Stimulated activated CD8-positive, alpha-beta memory T cell treated with anti-CD3 and anti-CD28 coated beads, Interleukin-15, amount 100 ng/mL, for 24 hours (primary cell): Measurements from ENCODE around the gene HSD17B8.

Experiments
- DNase-seq: peaks from one replicate; pipeline ENCODE4 v3.0.0-alpha.2; 2020; ENCODE audit warnings: low read depth

Gene HSD17B8

DNA sequence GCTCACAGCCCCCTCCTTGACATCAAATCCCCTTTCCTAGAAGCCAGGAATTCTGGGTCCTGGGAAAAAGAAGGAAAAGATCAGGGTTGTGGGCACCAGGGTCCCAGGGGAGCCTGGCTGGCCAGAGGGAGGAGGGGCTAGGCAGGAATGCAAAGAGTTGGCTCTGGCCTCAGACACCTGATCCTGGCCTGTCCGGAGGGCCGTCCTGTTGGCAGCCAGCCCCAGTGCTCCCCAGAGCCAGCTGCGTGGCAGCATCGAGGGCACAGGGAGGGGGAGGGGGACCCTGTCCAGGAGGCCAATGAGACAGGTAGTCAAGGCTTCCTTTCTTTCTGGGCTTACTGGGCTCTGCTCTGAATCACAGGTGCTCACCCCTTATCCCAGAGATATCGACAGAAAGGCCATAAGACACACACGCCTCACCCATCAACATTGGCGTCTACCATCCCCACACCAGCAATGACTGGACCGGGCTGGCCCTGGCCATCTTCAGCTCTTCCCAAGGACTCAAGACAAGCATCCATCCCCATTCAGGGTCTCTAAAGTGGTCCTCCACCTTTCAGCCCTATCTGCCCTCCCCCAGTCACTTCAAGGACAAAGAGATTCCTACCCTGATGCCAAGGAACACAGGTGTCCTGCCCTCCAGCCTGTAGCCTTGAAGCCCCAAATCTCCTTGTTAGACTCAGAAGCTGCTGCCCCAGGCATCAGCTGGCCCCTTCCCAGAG is 12.9 kb upstream of the HSD17B8 start:
- DNase-seq = no peak

DNA sequence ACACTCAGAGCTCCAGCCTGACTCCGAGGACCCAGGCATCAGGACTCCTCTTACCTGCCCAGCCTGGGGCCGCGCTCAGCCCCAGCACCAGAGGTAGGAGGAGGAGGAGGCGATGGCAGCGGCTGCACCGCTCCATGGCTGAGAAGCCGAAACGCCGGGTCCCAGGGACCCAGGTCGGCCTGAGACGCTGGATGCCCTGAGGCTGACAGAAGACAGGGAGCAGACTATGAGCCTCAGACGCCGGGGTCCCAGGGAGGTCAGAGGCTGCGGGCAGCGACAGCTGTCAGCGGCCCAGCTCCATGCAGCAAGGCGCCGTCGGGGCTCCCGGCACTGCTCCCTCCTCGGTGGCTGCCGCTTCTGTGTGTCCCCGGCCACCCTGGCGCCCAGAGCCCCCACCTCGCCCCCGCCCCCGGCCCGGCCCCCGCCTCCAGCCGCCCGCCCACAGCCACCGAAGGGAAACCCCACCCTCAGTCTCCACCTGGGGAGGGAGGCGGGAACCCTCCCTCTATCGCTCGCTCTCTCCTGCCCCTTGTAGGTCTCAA is 12.3 kb upstream of the HSD17B8 start, which contains the start of gene COL11A2:
TSS of gene COL11A2 (minus strand) at position 363 of the 542 bp plus-strand sequence. CDS start at position 136, 227 bp downstream.
- DNase-seq = no peak

DNA sequence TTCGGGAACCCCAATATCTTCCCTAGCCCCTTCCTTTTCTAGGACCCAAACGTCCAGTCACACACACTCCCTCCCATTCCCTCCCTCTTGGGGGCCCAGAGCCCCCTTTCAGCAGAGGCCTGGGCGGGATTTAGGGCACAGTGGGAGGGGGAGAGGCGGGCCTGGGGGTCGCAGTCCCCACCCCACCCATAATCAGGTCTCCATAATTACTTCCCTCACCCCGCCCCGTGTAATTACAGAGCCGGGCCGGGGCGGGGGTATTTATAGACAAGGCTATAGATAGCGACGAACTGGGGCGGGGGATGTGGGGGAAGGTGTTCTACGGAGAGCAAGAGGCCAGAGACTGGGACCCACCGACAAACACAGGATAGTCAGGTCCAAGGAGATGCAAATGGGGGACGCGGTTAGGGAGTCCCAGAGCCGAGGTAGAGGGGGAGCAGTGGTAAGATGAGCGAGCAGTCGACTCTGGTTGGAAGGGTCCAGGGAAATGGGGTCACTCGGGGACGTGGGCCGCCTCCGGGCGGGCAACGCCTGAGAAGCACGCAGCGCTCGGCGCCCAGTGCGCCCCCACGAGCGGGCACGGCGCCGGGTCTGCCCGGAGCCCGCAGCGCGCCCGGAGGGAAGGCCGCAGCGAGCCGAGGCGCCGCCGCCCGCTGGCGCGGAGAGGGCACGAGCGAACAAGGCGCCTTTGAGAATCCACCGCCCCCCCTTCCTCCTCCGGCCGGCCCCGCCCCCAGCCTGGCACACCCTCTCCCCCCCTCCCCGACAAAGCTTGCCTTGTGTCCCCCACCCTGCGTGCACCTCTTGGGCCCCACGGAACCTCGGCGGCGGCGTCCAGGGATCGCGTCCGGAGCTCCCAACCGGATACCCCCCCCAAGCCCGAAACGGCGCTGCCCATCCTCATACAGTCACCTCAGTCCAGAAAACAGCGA is 11.5 kb upstream of the HSD17B8 start:
- no peak for DNase-seq

DNA sequence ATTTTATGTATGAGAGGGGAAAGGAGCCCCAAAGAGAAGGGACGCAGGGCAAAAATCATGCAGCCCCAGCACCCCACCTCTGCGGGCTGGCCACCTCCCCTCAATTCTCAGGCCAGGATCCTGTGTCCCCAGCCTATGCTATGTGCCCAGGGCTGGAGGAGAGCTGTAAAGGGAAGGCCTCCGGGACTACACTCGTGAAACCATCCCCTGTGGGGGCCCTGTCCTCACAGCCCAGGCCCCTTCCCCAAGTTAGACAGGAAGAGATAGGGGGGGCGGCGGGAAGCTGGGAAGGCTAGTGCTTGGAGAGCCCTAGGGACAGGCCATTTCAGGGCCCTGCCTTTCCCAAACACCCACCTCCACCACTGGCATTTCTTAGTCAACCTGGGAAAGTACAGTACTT is 10.8 kb upstream of the HSD17B8 start:
- no peak for DNase-seq

DNA sequence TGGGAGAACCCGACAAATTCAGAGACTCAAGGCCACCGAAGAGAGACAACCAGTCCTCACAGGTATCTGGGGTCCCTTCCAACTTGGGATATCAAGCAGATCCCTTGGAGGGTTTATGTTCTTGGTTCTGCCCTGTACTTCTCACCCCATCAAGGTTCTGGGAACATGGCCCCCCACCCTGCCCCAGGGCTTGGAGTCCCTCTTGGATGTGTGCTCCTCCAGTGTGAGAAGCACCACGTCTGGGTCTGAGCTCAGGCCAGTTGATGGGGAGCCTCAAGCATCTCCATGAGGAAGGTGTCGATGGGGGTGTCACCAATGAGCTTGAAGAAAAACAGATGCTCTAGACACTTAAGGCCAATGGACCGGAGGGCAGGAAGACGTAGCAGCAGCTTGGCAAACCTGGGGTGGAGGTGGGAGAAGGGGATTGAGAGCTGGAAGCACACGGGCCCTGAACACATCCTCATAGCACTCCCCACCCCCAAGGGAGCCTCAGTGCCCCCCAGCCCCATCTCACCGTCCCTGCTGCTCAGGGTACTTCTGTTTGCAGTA is 9.9 kb upstream of the HSD17B8 start:
- DNase-seq = no peak

DNA sequence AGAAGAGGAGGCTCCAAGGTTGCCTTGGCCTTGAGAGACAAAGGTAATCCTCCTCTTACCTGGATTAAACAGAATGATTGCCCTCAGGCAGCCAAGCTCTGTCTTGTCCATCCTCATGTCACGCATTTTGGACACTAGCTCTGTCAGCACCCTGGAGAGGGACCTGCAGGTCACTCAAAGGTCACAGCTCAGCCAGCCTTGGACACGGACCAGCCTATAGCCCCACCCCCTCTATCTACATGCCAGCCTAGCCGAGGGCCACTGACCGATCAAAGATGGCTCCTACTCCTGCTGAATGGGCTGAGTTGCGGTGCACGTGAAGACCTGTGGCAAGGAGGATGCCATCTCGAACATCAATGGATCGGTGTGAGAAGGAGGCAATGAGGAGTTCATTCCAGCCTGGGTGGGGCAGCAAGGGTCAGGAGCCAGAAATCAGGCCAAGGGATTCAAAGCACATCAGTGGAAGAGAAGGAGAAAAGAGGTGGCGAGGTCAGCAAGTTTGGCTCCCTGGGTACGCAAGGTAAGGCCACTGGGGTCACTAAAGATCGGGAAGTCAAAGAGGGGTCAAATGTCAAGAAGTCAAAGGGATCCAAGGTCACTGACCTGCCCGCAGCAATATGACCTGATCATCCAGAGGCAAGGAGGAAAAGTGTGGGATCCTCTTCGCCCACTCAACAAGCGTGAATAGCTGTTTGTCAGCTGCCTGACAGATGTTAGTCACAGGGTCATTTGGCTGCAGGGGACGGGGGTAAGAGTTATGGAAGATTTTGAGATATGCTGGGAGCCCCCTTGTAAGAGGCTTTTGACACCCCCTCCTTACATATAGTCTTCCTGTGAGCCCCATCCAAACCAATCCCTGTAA is 8.9 kb upstream of the HSD17B8 start:
- DNase-seq = no peak

DNA sequence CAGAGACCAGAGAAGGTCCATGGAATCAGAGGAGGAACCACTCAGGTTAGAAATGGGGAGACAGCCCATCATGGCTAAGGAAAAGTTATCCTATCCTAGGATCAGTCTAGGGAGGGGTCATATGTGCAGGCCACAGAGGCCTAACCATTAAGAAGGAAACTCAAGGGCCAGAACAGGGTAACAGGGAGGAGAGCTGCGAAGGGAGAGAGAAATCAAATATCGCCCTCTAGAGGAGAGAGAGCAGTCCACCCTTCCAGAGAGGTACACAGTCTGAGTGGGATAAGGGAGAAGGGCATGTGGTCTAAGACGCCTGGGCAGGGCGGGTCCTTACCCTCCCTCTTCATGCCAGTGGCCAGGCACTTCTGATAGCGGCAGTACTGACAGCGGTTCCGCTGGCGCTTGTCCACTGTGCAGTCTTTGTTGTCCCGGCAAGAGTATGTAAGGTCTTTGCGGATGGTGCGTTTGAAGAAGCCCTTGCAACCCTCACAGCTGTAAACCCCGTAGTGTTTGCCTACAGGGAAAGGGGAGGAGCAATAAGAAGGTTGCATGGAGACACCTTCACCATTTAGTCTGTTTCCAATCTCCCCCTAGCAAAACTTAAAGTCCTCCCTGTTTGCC is 6.9 kb upstream of the HSD17B8 start:
- no peak for DNase-seq

DNA sequence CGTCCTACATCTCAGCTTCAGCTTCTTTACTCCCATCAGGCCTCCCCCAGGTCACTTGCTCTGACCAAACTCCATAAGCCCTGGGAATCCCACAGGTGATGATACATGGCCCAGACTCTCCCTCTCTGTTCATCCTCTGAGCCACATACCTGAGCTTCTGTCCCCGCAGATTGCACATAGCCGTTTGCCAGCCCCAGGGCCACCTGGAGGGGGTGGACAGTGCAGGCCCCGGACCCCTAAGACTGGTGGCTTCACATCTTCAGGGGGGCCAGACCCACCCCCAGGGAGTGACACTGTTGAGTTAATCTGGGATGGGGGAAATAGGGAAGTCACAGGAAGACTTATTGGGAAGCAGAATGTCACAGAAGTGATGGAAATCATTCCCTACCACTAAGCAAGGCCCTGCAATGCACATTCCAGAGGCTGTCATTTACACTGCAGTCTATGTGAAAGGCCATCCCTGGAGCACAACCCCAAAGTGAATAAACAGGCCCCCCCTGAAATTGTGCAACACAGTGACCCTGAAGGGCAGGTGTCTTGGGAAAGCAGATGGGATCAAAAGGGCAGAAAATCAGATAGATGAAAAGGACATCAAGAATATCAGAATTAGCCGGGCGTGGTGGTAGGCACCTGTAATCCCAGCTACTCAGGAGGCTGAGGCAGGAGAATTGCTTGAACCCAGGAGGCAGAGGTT is 6.1 kb upstream of the HSD17B8 start:
- no peak for DNase-seq

DNA sequence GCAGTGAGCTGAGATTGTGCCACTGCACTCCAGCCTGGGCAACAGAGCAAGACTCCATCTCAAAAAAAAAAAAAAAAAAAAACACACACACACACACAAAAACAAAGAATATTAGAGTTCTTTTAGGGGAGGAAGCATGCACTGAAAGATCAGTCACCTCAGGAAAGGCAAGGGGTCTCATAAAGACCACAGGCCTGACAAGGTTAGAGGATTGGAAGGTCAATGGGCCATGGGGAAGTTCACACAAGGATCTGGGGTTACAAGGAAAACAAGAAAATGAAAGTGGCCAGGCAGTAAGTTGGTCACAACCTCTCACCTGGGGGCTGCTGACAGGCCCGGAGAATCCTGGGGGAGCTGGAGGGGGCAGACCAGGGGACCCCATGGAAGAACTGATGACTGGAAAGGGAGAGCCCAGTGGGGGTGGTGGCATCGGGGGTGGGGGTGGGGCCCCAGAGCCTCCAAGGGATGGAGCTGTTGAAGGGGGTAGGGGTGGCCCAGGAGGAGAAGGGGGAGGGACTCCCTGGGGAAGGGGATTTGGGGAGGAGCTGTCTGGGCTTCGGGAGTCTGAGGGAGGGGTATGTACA is 5.5 kb upstream of the HSD17B8 start:
- no peak for DNase-seq

DNA sequence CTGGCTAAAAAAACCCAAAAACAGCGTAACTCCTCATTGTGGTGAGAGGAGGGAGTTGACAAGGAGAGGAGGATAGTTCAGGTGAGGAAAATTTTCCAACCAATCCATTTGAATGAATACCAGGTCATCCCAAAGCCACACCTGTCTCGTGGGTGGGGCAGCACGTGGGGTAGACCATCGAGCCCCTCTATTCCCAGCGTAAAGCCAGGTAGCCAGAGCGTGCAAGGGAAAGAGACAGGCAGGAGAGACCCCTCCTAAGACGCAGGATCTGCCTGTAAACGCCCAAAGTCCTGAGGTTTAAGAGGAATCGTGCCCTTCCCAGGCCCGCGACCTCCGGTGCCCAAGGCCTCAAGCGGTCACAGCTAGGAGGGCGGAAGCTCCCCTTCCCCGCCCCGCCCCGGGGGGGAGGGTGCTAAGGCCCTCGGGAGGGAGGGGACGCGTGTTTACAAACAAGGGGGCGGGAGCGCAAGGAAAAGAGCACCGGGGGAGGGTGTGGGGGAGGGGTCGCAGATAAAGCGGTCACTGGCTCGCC is 4.7 kb upstream of the HSD17B8 start:
- no peak for DNase-seq

DNA sequence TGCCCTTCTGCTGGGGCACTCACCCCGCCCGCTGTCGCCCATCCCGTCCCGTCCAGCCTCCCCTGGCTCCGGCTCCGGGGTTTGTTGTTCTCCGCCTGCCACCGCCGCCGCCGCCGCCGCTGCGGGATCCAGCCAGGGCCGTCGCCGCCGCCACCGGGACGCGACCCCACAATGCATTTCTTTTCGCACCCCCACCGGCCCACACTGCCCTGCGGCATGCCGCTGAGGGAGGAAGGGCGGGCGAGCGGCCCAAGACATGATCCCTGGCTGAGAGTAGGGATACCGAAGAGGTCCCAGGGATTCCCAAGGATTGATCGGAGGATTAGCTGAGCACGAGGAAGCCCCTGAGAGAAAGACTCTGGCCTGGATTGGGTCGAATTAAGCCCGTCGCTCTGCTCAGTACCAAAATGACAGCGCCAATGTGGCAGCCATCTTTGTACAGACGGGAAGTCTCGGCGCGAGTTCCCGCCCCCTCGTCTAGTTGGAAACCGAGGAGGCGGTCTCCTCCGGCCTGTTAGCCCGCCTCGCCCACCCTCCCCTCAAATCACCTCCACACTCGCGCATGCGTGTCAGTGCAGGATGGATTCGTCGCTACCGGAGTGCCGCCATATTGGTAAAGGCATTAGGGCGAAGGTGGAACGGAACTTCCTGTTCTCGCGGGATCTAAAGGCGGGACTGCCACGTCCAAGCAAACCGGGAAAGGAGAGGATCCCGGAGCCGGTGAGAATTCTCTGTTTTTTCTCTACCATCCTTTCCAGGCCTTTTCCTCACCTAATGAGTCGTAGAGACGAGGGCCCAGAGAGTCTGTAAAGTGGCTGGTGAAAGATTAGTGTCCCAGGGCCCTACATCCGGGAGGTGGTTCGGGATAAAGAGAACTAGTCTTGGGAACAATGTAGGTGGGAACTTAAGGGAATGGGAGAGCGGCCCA is 4.0 kb upstream of the HSD17B8 start, which contains the start of the genes RXRB and SLC39A7:
TSS of gene RXRB (minus strand) at position 447 of the 928 bp plus-strand sequence. CDS start at position 258, 189 bp downstream.
TSS of gene SLC39A7 (plus strand) at position 649 of the 928 bp plus-strand sequence. CDS start 379 bp downstream, outside the sequence.
- peak; percentile 91 for DNase-seq

DNA sequence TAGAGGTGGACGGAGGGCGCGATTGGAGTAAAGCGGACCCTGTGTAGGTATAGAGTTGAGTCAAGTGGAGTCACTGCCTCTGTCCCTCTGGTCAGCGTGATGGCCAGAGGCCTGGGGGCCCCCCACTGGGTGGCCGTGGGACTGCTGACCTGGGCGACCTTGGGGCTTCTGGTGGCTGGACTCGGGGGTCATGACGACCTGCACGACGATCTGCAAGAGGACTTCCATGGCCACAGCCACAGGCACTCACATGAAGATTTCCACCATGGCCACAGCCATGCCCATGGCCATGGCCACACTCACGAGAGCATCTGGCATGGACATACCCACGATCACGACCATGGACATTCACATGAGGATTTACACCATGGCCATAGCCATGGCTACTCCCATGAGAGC is 3.3 kb upstream of the HSD17B8 start:
- no peak for DNase-seq

DNA sequence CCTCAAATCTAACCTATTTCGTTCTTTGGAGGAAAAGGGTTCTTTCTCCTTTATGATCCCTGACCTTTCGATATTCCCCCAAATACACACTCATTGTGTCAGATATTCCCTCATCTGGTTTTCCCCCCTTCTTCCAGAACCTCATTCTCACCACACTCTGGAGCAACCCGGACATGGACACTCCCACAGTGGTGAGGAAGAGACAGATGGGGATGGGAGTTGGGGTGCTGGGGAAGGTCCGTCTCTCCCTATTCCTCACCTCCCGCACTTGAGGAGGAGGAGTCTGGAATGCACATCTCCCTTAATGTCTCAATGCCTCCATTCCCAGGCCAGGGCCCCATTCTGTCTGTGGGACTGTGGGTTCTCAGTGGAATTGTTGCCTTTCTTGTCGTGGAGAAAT is 2.5 kb upstream of the HSD17B8 start:
- DNase-seq = no peak

DNA sequence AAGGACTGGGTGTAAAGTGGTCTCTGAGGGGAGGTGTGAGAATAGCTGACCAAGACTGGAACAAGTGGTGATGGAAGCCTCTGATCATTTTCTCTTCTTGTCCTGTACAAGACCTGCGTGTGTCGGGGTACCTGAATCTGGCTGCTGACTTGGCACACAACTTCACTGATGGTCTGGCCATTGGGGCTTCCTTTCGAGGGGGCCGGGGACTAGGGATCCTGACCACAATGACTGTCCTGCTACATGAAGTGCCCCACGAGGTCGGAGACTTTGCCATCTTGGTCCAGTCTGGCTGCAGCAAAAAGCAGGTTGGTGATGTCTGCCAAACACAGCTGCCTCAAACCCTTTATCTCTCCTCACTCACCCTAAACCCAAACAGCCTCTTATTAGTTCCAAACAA is 1.7 kb upstream of the HSD17B8 start:
- no peak for DNase-seq

DNA sequence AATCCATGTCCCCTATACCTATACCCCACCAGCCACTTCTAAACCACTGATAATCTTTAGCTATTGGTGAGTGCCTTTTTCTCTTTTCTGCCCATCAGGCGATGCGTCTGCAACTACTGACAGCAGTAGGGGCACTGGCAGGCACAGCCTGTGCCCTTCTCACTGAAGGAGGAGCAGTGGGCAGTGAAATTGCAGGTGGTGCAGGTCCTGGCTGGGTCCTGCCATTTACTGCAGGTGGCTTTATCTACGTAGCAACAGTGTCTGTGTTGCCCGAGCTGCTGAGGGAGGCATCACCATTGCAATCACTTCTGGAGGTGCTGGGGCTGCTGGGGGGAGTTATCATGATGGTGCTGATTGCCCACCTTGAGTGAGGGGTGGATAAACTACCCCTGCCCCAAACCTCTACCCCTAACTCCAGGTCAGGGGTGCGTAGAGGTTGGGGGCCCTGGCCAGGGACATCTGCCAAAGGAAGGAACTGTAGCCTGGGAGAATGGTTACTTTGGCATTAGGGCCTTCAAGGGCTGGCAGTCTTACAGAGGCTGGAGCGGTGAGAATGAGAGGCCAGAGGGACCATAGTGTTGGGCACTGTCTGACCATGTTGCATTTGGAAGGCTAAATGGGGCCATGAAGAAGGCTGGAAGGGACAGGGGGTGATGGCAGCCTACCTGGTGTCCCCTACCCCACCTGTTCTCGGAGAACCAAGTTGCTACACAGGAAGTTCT is 851 bp upstream of the HSD17B8 start:
- no peak for DNase-seq

DNA sequence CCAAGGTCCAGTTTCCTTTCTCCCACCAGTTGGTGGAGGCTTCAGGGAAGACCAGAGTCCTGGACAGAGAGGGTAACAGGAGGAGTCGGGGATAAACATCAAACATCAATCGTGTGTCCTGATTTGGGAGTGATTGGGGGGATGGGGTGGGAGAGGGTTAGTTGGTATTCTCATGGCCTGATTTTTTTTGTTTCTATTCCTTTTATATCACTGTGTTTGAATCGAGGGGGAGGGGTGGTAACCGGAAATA is 365 bp upstream of the HSD17B8 start:
- DNase-seq = no peak

DNA sequence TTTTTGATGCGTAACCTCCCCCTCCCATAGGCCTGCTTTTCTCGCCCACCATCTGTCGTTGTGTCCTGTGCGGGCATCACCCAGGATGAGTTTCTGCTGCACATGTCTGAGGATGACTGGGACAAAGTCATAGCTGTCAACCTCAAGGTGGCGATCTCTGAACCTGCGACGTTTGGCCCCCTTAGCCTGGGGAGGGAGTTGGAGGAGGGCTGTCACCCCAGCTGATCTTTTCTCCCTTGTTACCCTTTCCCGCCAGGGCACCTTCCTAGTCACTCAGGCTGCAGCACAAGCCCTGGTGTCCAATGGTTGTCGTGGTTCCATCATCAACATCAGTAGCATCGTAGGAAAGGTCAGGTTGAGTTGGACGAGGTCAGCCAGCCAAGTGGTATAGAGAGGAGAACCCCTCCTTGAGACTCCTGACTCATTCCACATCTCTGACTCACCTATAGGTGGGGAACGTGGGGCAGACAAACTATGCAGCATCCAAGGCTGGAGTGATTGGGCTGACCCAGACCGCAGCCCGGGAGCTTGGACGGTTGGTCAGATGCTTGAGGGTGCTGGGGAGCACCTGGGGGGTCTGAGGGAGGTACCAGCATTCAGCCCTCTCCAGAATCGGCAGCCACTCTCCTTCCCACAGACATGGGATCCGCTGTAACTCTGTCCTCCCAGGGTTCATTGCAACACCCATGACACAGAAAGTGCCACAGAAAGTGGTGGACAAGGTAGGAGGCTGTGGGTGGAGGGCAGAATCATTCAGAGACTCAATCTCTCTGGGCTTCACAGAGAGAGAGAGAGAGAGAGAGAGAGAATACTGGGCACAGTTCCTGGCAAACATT is 954 bp downstream of the HSD17B8 start:
- no peak for DNase-seq
